Epidermal melanocyte (primary cell): Measurements from ENCODE around the gene RFXAP.

Source experiments
- DNase-seq: peaks from one replicate; pipeline ENCODE4 v3.0.0; 2011; ENCODE audit warnings: low spot score; ENCODE audit not compliant: insufficient read length

Gene RFXAP

DNA sequence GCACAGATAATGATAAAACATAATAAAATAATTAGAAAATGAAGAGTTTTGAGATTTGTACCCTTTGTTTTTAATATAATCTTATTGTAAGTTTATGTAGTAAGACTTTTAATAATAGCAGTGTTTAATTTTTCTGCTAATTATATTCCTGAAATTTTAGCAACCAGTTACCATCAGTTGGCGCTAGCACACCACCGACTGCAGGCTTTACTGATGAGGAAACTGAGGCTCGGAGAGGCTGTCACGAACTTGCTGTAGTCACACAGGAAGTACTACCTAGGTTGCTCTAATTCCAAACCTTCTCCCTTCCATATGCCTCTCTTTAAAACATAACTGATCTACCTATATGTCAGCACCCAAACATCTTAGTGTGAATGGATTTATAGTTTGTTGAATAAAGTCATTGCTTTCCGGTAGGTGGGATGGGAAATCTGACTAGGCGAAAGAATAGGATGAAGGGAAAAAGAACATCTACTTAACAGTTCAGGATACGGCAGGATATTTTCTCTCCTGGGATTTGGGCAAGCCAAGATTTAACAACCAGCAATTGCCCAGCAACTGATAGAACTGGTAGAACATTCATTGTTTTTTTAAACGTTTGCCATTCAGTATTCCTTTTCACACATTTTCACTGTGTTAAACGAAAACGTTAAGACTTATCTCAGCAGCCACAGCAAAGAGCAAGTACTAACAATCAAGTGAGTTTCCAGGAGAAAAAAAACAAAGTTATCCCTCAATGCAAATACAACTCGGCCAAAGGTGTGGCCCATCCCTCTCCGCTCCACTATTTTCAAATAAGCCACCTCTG is 822 bp upstream of the RFXAP start:
- DNase-seq: no peak

- DNase-seq: no peak
These were observed 693 bp downstream of the RFXAP start for GRCh38 chr13:36819739-36820090.

DNA sequence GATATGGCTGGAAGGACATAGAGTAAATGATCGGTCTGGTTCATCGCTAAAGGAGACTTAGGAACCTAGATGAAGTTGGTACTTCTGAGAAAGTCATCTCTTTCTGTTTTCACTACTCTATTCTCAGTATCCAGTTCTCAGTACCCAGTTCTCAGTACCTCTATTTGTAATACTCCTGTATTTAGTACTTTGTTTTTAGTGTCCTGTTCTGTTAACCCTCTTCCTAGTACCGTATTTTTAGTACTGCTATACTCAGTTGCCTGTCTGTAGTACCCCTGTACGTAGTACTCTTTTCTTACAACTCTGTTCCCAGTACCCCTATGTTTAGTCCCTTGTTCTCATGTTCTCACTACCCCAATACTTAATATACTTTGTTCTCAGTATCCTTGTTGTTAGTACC is 1.2 kb downstream of the RFXAP start:
- no peak for DNase-seq

- DNase-seq: no peak
These were observed 3.8 kb downstream of the RFXAP start for GRCh38 chr13:36822785-36823184.

GRCh38 chr13:36829753-36830152 is 10.7 kb downstream of the RFXAP start:
- DNase-seq: no peak

DNA sequence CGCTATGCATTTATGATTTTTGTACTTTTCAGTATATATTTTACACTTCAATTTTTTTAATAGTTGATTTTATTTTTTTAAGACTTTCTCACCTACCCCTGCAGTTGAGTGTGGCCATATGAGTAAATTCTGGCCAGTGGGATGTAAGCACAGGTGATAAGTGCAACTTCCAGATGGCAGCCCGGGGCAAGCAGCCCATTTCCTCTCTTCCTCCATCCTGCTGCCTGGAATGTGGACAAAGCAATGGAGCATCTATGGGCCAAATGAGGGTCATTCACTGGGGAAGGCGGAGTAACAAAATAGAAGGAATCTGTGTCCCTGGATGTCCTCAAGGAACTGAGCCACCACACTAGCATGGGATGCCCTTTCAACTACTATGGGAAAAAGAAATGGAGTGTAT is 12.3 kb downstream of the RFXAP start:
- DNase-seq: no peak

DNA sequence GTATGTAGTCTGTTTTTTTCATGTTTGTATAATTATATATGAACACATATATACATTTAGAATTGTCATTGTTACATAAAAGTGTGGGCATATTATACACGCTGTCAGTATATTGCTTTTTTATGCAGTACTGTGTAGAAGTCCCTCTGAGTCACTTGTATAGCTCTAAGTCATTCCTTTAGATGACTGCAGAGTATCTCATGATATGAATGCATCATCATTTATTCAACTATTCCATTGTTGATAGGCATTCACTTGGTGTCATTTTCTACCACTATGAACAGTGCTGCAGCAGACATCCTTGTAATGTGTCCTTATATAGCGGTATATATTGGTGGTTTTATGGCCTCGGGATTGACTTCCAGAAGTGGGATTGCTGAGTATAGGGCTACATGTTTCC is 15.3 kb downstream of the RFXAP start:
- no peak for DNase-seq

- DNase-seq: no peak
These were observed 18.5 kb downstream of the RFXAP start for GRCh38 chr13:36837354-36838092.

DNA sequence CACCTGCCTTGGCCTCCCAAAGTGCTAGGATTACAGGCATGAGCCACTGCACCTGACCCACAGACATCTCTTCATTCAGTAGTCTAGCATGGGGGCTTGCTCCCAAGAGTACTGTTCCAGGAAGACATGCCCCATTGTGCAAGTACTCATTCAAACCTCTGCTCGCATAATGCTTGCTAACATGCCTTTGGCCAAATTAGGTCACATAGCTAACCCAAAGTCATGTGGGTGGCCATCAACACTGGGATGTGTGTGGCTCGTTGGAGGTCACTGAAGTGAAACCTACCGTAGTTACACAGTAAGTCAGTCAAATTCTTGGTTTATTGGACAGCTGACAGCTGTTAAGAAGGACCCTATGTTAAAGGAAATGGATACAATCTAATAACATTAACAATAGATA is 20.3 kb downstream of the RFXAP start:
- DNase-seq: no peak

DNA sequence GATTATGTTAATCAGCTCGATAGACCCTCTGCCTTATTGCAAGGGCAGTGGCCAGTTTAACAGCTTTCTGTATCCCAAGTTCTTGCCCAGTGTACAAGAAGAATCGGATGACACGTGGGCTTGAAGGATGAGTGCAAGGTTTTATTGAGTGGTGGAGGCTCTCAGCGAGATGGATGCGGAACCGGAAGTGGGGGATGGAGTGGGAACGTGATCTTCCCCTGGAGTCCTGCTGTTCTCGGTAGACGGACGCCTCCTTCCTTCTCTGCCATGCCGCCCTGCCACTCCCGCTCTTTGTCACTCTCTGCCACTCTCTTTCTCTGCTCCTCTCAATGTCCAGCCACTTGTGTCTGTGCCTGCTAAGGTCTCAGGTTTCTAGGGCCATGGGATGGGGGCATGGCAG is 21.0 kb downstream of the RFXAP start:
- DNase-seq: no peak

- DNase-seq: no peak
These were observed 21.8 kb downstream of the RFXAP start for GRCh38 chr13:36840718-36841250.

- no peak for DNase-seq
These were observed 22.4 kb downstream of the RFXAP start for GRCh38 chr13:36841391-36841790.

GRCh38 chr13:36847606-36848005 is 28.6 kb downstream of the RFXAP start:
- no peak for DNase-seq

- DNase-seq: no peak
These were observed 29.4 kb downstream of the RFXAP start for GRCh38 chr13:36848199-36848982.

GRCh38 chr13:36850790-36851438 is 31.9 kb downstream of the RFXAP start:
- no peak for DNase-seq

- no peak for DNase-seq
These were observed 38.2 kb downstream of the RFXAP start for GRCh38 chr13:36857253-36857652.

DNA sequence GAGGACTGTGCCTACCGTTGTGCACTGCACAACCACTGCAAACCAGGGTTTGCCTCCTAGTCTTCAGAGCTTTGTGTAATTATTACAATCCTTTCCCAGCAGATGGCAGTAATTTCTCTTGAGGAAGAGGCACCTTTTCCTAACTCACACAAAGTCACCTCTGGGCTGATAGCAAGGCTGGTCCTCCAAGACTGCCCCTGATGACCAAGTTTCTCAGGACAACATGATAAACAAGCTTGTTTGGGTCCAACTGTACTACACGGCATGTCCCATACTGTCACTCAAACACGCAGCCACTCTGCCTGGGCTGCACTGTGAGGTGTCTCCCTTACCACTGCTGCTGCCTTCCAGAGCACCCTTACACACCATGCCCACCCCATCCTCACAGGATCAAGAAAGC is 39.3 kb downstream of the RFXAP start:
- DNase-seq: no peak

GRCh38 chr13:36859259-36859658 is 40.2 kb downstream of the RFXAP start:
- no peak for DNase-seq

- DNase-seq: no peak
These were observed 43.1 kb downstream of the RFXAP start for GRCh38 chr13:36862002-36862685.

DNA sequence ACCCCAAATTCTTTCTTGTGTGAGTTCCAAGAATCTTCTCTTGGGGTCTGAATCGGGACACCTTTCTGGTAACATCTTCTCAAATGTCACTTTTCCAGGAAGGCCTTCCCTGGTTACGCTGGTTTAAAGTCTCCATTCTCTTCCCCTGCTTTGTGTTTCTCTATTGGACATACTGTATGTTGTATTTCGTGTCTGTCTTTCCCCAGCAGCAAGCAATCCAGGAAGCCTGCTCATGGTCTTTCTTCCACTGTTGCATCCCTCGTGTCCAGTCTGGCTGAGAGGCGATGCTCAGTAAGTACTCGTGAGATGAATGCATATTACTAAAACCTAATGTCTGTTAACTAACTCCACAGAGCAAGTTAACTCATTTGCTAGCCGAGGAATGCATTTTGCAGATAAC is 43.7 kb downstream of the RFXAP start:
- DNase-seq: no peak

DNA sequence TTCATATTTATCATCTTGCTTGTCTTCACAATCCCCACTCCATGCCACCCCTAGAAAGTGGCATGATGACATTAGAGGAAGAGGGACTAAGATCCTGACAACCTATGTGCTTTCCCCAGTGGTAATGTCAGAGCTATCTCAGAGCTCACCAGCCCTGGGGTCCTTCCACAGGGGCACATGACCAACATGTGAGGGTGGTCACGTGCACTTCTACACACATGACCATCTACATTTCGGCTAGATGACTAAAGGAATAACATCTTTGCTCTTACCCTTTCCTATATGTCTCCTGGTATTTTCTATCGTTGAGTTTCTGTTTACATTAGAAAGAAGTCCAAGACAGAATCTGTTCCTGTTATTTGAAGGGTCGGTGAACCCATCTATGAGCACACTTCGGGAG is 46.2 kb downstream of the RFXAP start:
- DNase-seq: no peak
